GM12874 (cell line): ENCODE data around the gene GPR141.

Experiments
- TF ChIP-seq, protein P1 (sequence below): IDR thresholded peaks from 2 replicates; pipeline ENCODE4 v1.5.1; 2011; ENCODE audit warnings: low read depth, mild to moderate bottlenecking, control low read depth, low read length, moderate library complexity; ENCODE audit not compliant: insufficient read depth

The GPR141 gene

GRCh38 chr7:37757563-37757962, 74.0 kb downstream of the GPR141 start:
- TF ChIP-seq, protein P1, sequence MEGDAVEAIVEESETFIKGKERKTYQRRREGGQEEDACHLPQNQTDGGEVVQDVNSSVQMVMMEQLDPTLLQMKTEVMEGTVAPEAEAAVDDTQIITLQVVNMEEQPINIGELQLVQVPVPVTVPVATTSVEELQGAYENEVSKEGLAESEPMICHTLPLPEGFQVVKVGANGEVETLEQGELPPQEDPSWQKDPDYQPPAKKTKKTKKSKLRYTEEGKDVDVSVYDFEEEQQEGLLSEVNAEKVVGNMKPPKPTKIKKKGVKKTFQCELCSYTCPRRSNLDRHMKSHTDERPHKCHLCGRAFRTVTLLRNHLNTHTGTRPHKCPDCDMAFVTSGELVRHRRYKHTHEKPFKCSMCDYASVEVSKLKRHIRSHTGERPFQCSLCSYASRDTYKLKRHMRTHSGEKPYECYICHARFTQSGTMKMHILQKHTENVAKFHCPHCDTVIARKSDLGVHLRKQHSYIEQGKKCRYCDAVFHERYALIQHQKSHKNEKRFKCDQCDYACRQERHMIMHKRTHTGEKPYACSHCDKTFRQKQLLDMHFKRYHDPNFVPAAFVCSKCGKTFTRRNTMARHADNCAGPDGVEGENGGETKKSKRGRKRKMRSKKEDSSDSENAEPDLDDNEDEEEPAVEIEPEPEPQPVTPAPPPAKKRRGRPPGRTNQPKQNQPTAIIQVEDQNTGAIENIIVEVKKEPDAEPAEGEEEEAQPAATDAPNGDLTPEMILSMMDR = no peak

DNA sequence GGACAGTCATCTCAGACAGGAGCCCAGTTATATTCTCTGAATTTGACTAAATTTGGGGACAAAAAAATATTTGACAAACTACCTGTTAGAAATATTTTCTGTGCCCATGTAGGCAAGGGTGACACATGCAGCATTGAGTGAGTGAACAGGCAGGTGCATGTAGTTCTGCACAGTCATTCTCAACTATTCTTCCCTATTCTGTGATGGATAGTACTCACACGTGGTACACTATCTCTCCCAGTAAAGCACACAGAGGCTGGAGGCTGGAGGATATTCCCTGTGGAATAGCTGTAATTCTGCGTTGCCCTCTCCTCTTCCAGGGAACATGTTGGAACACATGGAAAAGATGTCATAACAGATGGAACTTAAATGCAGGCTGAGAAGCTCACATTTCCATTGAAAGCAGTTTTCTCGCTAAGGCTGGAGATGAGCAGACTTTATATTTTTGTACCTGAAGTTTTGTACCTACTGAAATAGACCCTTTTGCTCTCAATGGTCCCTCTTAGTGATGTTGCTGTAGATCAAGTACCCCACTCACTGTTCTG, 75.0 kb downstream of the GPR141 start:
- TF ChIP-seq, protein P1 = no peak

DNA sequence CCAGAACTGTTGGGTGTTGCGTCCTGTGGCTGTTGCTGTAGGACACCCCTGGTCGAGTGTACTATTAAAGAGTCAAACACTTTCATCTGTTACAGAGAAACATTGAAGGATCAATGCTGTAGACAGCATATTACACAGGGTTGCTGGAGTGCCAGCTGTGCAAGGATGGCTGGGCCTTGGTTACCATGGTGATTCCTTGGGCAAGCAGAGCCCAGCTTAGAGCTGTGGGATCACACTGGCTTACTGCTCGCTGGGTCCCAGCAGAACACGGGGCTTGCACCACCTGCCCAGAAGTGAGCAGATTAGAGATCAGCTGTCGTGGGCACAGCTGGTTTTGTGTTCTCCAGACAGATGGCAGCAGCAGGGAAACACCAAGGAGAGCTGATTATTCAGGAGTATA, 76.0 kb downstream of the GPR141 start:
- TF ChIP-seq, protein P1 = no peak

- TF ChIP-seq, protein P1 = no peak
These were observed 81.9 kb downstream of the GPR141 start for GRCh38 chr7:37765421-37765829.

DNA sequence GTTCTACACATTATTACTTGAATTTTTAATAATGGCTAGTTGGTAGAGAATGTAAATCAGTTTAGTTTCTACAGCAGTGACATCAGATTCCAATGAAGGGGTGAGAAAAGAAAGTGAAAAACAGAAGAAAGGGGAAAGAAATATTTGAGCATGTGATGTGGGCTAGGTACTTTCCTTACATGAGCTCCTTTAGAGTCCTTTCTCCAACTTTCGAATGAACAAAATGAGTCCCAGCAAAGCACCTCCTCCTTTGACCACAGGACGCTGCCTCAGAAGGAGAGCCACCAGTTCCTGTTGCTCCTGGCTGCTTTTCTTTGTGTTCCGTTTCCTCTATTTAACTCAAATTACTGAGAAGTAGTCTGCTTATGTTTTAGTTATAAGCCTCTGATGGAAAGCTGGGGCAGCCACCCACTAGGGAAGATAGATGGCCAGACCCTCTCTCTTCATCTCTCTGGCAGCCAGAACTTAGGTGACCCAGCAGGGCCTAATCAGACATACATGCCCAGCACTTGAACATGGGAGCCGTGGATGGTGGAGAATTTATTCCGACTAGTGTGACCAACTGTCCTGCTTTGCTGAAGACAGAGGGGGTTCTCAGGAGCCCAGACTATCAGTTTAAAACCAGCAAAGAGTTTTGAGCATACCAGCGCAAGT, 82.4 kb downstream of the GPR141 start:
- TF ChIP-seq, protein P1 = no peak

- TF ChIP-seq, protein P1 = no peak
These were observed 85.0 kb downstream of the GPR141 start for GRCh38 chr7:37768611-37769010.

GRCh38 chr7:37769291-37769690, 85.7 kb downstream of the GPR141 start:
- TF ChIP-seq, protein P1 = no peak
